Measurements from ENCODE around the gene MED12L. TPM values are rescaled to one million over a fixed set of nuclear protein-coding genes. Genes with fewer than 3 reads are reported as not detected.
A peak's percentile ranks its signal among the peaks of the same experiment; 100 is the strongest.

Gene MED12L
- polyA plus RNA-seq, 1 donor from 2014 or later = 28.5 TPM

- H3K79me2 ChIP-seq (replicated peaks; ENCODE audit: insufficient read depth, low read length) = no peaks in the 10 kb centered on the region
- H3K27me3 ChIP-seq (ENCODE audit: insufficient read depth, low read depth, low read length) = no peaks in the 10 kb centered on the region
- no peak overlapping the region for H3K4me3 ChIP-seq (ENCODE audit: low read length)
- no peak overlapping the region for H3K9ac ChIP-seq (ENCODE audit: low read length)
- no peaks in the 10 kb centered on the region for H3F3A ChIP-seq (ENCODE audit: insufficient read depth, low read length, poor library complexity, severe bottlenecking)
- no peaks in the 10 kb centered on the region for H3K9me3 ChIP-seq (ENCODE audit: low read length)
- H2AFZ ChIP-seq (ENCODE audit: low read depth, low read length) = no peak overlapping the region
- H3K36me3 ChIP-seq (ENCODE audit: insufficient read depth, low read length) = no peaks in the 10 kb centered on the region
- H3K9me2 ChIP-seq (ENCODE audit: insufficient read depth, low read length) = no peaks in the 10 kb centered on the region
- H4K20me1 ChIP-seq (ENCODE audit: insufficient read depth) = no peaks in the 10 kb centered on the region
- H3K27ac ChIP-seq (ENCODE audit: low read length) = no peak overlapping the region
- H3K4me2 ChIP-seq (ENCODE audit: low read length) = no peak overlapping the region
- no peak for TF ChIP-seq EP300 (conservative IDR thresholded peaks at IDR 0.05; ENCODE audit: poor library complexity, severe bottlenecking)
- no peak for TF ChIP-seq TAF1 (IDR thresholded peaks at IDR 0.05; ENCODE audit: low read depth)
- TF ChIP-seq SMC3 (conservative IDR thresholded peaks at IDR 0.05; ENCODE audit: poor library complexity) = no peak
- TF ChIP-seq EZH2 (IDR thresholded peaks at IDR 0.05; ENCODE audit: borderline replicate concordance, insufficient read depth, low read length, poor library complexity, severe bottlenecking) = no peak
- TF ChIP-seq POLR2AphosphoS5 (IDR thresholded peaks at IDR 0.05) = peak; percentile 6
Observed at GRCh38 chr3:151213881-151214280, 128.4 kb downstream of the MED12L start.

GRCh38 chr3:151214459-151214858 is 129.0 kb downstream of the MED12L start:
- no peak overlapping the region for H2AFZ ChIP-seq (ENCODE audit: low read depth, low read length)
- H3K27ac ChIP-seq (ENCODE audit: low read length) = no peak overlapping the region

More at GRCh38 chr3:151214459-151214858, 129.0 kb downstream of the MED12L start:
- TF ChIP-seq EZH2 (IDR thresholded peaks at IDR 0.05; ENCODE audit: borderline replicate concordance, insufficient read depth, low read length, poor library complexity, severe bottlenecking) (no peak), EP300 (conservative IDR thresholded peaks at IDR 0.05; ENCODE audit: poor library complexity, severe bottlenecking) (no peak), POLR2AphosphoS5 (IDR thresholded peaks at IDR 0.05) (no peak), MXI1 (conservative IDR thresholded peaks at IDR 0.05; ENCODE audit: poor library complexity, severe bottlenecking) (no peak), RAD21 (conservative IDR thresholded peaks at IDR 0.05) (no peak), TAF1 (IDR thresholded peaks at IDR 0.05; ENCODE audit: low read depth) (no peak), SMC3 (conservative IDR thresholded peaks at IDR 0.05; ENCODE audit: poor library complexity) (no peak)
- TF ChIP-seq, protein P1, sequence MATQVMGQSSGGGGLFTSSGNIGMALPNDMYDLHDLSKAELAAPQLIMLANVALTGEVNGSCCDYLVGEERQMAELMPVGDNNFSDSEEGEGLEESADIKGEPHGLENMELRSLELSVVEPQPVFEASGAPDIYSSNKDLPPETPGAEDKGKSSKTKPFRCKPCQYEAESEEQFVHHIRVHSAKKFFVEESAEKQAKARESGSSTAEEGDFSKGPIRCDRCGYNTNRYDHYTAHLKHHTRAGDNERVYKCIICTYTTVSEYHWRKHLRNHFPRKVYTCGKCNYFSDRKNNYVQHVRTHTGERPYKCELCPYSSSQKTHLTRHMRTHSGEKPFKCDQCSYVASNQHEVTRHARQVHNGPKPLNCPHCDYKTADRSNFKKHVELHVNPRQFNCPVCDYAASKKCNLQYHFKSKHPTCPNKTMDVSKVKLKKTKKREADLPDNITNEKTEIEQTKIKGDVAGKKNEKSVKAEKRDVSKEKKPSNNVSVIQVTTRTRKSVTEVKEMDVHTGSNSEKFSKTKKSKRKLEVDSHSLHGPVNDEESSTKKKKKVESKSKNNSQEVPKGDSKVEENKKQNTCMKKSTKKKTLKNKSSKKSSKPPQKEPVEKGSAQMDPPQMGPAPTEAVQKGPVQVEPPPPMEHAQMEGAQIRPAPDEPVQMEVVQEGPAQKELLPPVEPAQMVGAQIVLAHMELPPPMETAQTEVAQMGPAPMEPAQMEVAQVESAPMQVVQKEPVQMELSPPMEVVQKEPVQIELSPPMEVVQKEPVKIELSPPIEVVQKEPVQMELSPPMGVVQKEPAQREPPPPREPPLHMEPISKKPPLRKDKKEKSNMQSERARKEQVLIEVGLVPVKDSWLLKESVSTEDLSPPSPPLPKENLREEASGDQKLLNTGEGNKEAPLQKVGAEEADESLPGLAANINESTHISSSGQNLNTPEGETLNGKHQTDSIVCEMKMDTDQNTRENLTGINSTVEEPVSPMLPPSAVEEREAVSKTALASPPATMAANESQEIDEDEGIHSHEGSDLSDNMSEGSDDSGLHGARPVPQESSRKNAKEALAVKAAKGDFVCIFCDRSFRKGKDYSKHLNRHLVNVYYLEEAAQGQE (IDR thresholded peaks at IDR 0.05; ENCODE audit: borderline replicate concordance) = no peak
- TF ChIP-seq, protein P2, sequence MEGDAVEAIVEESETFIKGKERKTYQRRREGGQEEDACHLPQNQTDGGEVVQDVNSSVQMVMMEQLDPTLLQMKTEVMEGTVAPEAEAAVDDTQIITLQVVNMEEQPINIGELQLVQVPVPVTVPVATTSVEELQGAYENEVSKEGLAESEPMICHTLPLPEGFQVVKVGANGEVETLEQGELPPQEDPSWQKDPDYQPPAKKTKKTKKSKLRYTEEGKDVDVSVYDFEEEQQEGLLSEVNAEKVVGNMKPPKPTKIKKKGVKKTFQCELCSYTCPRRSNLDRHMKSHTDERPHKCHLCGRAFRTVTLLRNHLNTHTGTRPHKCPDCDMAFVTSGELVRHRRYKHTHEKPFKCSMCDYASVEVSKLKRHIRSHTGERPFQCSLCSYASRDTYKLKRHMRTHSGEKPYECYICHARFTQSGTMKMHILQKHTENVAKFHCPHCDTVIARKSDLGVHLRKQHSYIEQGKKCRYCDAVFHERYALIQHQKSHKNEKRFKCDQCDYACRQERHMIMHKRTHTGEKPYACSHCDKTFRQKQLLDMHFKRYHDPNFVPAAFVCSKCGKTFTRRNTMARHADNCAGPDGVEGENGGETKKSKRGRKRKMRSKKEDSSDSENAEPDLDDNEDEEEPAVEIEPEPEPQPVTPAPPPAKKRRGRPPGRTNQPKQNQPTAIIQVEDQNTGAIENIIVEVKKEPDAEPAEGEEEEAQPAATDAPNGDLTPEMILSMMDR (IDR thresholded peaks at IDR 0.05; ENCODE audit: poor library complexity, severe bottlenecking) = no peak
- no peaks in the 10 kb centered on the region for H3K9me3 ChIP-seq (ENCODE audit: low read length)
- no peaks in the 10 kb centered on the region for H3F3A ChIP-seq (ENCODE audit: insufficient read depth, low read length, poor library complexity, severe bottlenecking)
- no peaks in the 10 kb centered on the region for H3K79me2 ChIP-seq (replicated peaks; ENCODE audit: insufficient read depth, low read length)
- no peak overlapping the region for H3K4me2 ChIP-seq (ENCODE audit: low read length)
- H3K27me3 ChIP-seq (ENCODE audit: insufficient read depth, low read depth, low read length) = no peaks in the 10 kb centered on the region
- no peaks in the 10 kb centered on the region for H3K36me3 ChIP-seq (ENCODE audit: insufficient read depth, low read length)
- H3K4me3 ChIP-seq (ENCODE audit: low read length) = no peak overlapping the region
- H3K9me2 ChIP-seq (ENCODE audit: insufficient read depth, low read length) = no peaks in the 10 kb centered on the region
- no peaks in the 10 kb centered on the region for H4K20me1 ChIP-seq (ENCODE audit: insufficient read depth)
- no peak overlapping the region for H3K9ac ChIP-seq (ENCODE audit: low read length)
